ENCODE data around the gene RARS1.

The RARS1 gene

DNA sequence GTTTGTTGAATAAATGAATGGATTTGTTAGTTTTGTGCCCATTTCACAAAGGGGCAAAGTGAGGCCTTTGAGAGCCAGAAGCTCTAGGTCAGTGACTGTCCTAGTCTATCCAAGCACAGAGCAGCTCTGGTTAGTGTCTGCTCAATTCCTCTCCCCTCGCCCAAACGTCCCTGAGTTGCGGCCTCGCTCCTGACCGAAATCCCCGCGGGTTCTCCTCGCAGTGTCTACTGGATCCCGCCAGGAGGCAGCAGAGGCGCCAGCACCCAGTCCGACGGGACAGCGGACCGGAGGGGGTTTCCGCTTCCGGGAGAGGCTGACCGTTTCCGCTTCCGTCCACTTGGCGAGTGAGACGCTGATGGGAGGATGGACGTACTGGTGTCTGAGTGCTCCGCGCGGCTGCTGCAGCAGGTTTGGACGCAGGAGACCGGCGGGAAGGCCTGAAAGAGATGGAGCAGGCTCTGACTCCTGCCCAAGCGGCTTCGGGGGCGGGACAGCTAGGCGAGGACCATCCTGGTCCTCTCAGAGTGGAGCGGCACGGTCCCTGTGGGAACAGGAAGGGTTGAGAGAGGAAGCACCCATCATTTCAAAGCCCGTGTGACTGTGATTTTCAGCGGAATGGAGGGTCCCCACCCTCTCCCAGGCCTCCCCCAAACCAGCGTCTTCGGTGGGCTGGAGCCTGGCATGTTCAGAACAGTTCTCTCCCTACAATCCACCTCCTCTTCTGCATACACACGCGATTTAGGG lies at the start of gene RARS1:
TSS of gene RARS1 (plus strand) at position 336 of the 744 bp plus-strand sequence. CDS start at position 364, 28 bp downstream.
- peaks cover 6% of the 10 kb centered on the region for H3K4me1 ChIP-seq (ENCODE audit: control insufficient read depth, insufficient read depth, low read length)
- H3K36me3 ChIP-seq (ENCODE audit: control insufficient read depth, insufficient read depth, low read length, severe bottlenecking) = peaks cover 34% of the 10 kb centered on the region
- peak within 1 kb of the TSS; percentile 98 for H3K9ac ChIP-seq (ENCODE audit: low read length)
- peak; percentile 98 for DNase-seq (ENCODE audit: low read depth)
- peak within 1 kb of the TSS; percentile 100 for H3K4me3 ChIP-seq (ENCODE audit: low read length)
- no peaks in the 10 kb centered on the region for H3K27me3 ChIP-seq (replicated peaks; ENCODE audit: control insufficient read depth, insufficient read depth, low read length)
- no peaks in the 10 kb centered on the region for H3K9me3 ChIP-seq (ENCODE audit: control insufficient read depth, low read length)

DNA sequence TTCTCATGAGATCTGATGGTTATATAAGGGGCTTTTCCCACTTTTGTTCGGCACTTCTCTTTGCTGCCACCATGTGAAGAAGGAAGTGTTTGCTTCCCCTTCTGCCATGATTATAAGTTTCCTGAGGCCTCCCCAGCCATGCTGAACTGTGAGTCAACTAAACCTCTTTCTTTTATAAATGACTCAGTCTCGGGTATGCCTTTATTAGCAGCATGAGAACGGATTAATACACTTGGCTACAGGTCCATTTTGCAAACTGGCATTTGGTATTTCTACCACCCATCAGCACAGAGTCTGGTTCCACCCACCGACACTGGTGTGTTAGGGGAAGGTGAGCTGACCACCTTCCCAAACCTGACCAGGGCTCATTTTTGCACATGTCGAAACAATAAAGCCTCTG lies 47.9 kb upstream of the RARS1 start:
- no peaks in the 10 kb centered on the region for H3K9me3 ChIP-seq (ENCODE audit: control insufficient read depth, low read length)
- H3K36me3 ChIP-seq (ENCODE audit: control insufficient read depth, insufficient read depth, low read length, severe bottlenecking) = peaks cover 3% of the 10 kb centered on the region
- no peak overlapping the region for H3K9ac ChIP-seq (ENCODE audit: low read length)
- no peak for DNase-seq (ENCODE audit: low read depth)
- no peak overlapping the region for H3K4me3 ChIP-seq (ENCODE audit: low read length)
- H3K4me1 ChIP-seq (ENCODE audit: control insufficient read depth, insufficient read depth, low read length) = peaks cover 7% of the 10 kb centered on the region
- H3K27me3 ChIP-seq (replicated peaks; ENCODE audit: control insufficient read depth, insufficient read depth, low read length) = no peaks in the 10 kb centered on the region

DNA sequence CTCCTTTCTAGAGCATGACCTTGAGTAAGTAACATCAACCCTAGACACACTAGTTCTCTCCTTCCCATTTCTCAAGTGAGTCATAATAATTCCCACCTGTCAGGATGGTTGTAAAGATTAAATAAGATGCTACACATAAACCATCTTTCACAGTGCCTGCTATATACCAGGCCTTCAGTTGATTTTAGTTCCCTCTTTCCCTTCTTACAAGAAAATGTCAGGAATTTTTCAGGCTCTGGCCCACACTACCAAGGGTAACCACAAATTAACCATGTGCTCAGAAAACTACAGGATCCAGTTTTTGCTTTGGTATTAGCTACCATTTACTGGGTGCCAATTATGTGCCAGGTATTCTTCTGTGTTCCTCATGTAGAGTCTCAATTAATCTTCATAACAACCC lies 42.7 kb upstream of the RARS1 start:
- DNase-seq (ENCODE audit: low read depth) = no peak
- H3K36me3 ChIP-seq (ENCODE audit: control insufficient read depth, insufficient read depth, low read length, severe bottlenecking) = peaks cover 5% of the 10 kb centered on the region
- H3K4me1 ChIP-seq (ENCODE audit: control insufficient read depth, insufficient read depth, low read length) = no peaks in the 10 kb centered on the region
- H3K9me3 ChIP-seq (ENCODE audit: control insufficient read depth, low read length) = no peaks in the 10 kb centered on the region
- no peak overlapping the region for H3K4me3 ChIP-seq (ENCODE audit: low read length)
- H3K9ac ChIP-seq (ENCODE audit: low read length) = no peak overlapping the region
- H3K27me3 ChIP-seq (replicated peaks; ENCODE audit: control insufficient read depth, insufficient read depth, low read length) = no peaks in the 10 kb centered on the region

DNA sequence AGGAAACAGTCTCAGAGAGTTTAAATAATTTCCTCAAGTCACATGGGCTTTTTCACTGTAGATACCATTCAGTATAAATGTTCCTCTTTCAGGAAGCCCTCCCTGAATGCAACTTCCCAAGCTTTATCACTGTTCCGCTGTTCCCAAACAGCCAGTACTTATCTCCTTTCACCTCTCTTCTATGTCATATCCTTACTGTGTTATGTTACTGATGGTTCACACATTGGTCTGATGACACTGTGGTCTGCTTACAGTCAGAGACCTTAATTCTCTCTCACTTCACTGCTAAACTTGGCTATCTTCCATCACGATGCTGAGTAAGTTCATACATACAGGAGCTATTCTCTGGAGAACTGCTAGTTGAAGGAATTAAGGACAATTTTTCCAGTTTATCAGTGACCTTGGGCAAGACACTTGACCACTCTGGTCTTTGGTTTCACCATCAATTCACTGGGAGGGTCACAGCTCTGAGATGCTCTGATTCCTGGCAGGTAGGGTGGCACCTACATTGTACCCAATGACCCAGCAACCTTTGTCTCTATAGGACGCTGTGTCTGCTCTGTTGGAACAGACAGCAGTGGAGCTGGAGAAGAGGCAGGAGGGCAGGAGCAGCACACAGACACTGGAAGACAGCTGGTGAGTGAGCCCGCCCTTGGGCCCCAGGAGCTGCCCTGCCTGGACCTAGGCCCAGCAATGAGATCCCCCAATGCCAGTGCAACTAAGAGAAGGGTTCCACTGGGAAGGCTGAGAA lies 42.1 kb upstream of the RARS1 start:
- H3K9me3 ChIP-seq (ENCODE audit: control insufficient read depth, low read length) = no peaks in the 10 kb centered on the region
- no peak overlapping the region for H3K9ac ChIP-seq (ENCODE audit: low read length)
- peaks cover 5% of the 10 kb centered on the region for H3K36me3 ChIP-seq (ENCODE audit: control insufficient read depth, insufficient read depth, low read length, severe bottlenecking)
- H3K4me1 ChIP-seq (ENCODE audit: control insufficient read depth, insufficient read depth, low read length) = no peaks in the 10 kb centered on the region
- H3K27me3 ChIP-seq (replicated peaks; ENCODE audit: control insufficient read depth, insufficient read depth, low read length) = no peaks in the 10 kb centered on the region
- H3K4me3 ChIP-seq (ENCODE audit: low read length) = no peak overlapping the region
- no peak for DNase-seq (ENCODE audit: low read depth)

DNA sequence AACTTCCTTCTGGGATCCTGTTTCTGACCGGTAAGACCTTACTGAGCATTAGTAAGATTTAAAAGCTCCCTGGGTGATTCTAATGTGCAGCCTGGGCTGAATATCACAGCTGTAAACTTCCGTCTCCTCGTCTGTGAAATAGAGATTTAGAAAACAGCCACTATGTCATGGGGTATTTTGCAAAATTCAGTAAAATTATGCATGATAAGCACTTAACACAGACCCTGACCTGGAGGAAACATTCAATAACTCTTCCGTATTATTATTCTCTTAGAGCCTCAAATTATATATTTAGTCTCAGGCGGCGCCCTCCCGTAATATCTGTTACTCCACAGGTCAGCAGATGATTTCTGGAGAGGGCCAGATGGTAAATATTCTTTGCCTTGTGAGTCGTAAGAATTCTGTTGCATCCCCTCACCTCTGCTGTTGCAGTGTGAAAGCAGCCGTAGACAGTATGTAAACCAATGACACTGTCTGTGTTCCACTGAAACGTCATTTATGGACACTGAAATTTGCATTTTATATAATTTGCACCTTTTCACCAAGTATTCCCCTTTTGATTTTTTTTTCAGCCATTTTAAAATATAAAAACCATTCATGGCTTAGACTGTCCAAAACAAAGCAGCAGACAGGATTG lies 39.2 kb upstream of the RARS1 start:
- H3K27me3 ChIP-seq (replicated peaks; ENCODE audit: control insufficient read depth, insufficient read depth, low read length) = no peaks in the 10 kb centered on the region
- H3K9ac ChIP-seq (ENCODE audit: low read length) = no peak overlapping the region
- H3K4me3 ChIP-seq (ENCODE audit: low read length) = no peak overlapping the region

DNA sequence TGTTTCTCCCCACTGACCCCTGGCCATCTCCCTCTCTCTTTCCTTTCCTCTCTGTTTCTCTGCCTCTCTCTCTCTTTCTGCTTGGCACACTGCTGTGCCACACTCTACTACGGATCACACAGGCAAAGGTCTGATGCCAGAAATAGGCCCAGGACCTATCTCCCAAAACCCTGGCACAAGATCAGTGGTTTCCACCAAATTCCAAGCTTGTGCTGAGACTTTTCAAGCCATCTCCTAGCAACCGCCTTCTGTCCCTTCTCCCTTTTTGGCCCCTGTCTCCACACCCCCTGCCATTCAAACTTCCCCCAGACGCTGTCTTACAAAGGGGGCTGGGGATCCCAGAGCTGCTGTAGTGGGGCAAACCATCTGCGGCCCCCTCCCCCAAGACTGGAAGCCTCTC lies 38.5 kb upstream of the RARS1 start:
- Histone ChIP-seq H3K9me3 (ENCODE audit: control insufficient read depth, low read length) (no peaks in the 10 kb centered on the region), H3K9ac (ENCODE audit: low read length) (no peak overlapping the region), H3K4me3 (ENCODE audit: low read length) (no peak overlapping the region), H3K4me1 (ENCODE audit: control insufficient read depth, insufficient read depth, low read length) (peaks cover 12% of the 10 kb centered on the region), H3K36me3 (ENCODE audit: control insufficient read depth, insufficient read depth, low read length, severe bottlenecking) (peaks cover 5% of the 10 kb centered on the region), H3K27me3 (replicated peaks; ENCODE audit: control insufficient read depth, insufficient read depth, low read length) (no peaks in the 10 kb centered on the region)
- DNase-seq (ENCODE audit: low read depth) = no peak

More for the DNA sequence above, 39.2 kb upstream of the RARS1 start:
- Histone ChIP-seq H3K9me3 (ENCODE audit: control insufficient read depth, low read length) (no peaks in the 10 kb centered on the region), H3K4me1 (ENCODE audit: control insufficient read depth, insufficient read depth, low read length) (peaks cover 12% of the 10 kb centered on the region), H3K36me3 (ENCODE audit: control insufficient read depth, insufficient read depth, low read length, severe bottlenecking) (peaks cover 5% of the 10 kb centered on the region)
- DNase-seq (ENCODE audit: low read depth) = no peak

DNA sequence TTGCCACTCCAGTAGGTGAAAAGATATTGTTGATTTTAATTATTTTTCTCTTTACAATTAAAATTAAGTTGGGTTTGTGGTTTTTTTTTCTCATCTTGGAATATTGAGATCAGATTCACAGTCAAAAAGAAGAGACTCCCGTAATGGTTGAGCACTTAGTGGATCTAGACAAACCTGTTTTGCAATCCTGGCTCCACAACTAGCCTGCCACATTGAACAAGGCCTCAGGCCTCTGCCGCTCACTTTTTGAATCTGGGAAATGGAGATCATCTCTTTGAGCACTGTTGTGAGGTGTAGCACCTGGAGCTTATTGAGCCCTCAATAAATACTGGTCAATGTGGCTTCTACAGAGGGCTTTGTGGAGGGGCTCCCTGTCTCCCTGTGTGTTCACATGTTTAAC lies 37.1 kb upstream of the RARS1 start:
- Histone ChIP-seq H3K9me3 (ENCODE audit: control insufficient read depth, low read length) (no peaks in the 10 kb centered on the region), H3K36me3 (ENCODE audit: control insufficient read depth, insufficient read depth, low read length, severe bottlenecking) (no peaks in the 10 kb centered on the region), H3K4me3 (ENCODE audit: low read length) (no peak overlapping the region), H3K9ac (ENCODE audit: low read length) (no peak overlapping the region), H3K27me3 (replicated peaks; ENCODE audit: control insufficient read depth, insufficient read depth, low read length) (no peaks in the 10 kb centered on the region), H3K4me1 (ENCODE audit: control insufficient read depth, insufficient read depth, low read length) (peaks cover 12% of the 10 kb centered on the region)
- DNase-seq (ENCODE audit: low read depth) = no peak

DNA sequence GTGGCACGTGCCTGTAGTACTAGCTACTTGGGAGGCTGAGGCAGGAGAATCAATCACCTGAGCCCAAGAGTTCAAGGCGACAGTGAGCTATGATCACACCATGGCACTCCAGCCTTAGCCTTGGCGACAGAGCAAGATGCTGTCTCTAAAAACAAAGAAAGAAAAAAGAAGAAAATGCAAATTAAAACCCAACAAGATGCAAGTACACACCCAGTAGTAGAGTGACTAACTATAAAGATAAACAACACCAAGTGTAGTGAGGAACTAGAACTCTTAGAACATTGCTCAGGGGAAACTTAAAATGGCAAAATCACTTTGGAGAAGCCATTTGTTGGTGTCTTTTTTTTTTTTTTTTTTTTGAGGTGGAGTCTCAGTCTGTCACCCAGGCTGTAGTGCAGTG lies 34.7 kb upstream of the RARS1 start:
- Histone ChIP-seq H3K4me1 (ENCODE audit: control insufficient read depth, insufficient read depth, low read length) (peaks cover 12% of the 10 kb centered on the region), H3K9me3 (ENCODE audit: control insufficient read depth, low read length) (no peaks in the 10 kb centered on the region), H3K4me3 (ENCODE audit: low read length) (no peak overlapping the region), H3K36me3 (ENCODE audit: control insufficient read depth, insufficient read depth, low read length, severe bottlenecking) (no peaks in the 10 kb centered on the region), H3K27me3 (replicated peaks; ENCODE audit: control insufficient read depth, insufficient read depth, low read length) (no peaks in the 10 kb centered on the region), H3K9ac (ENCODE audit: low read length) (no peak overlapping the region)
- DNase-seq (ENCODE audit: low read depth) = no peak

DNA sequence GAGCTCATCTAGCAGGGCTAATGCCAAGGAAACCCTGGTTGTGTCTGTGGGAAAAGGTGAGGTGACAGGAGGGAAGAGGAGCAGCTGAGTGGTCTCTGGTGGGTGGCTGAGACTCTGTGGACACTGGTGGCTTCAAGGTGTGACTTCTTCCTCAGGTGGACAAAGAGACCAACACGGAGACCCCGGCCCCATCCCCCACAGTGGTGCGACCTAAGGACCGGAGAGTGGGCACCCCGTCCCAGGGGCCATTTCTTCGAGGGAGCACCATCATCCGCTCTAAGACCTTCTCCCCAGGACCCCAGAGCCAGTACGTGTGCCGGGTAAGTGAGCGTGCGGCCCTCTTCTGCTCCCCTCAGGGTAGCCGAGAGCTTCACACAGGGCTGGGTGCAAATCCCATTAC lies 31.1 kb upstream of the RARS1 start:
- no peak overlapping the region for H3K9ac ChIP-seq (ENCODE audit: low read length)
- H3K4me1 ChIP-seq (ENCODE audit: control insufficient read depth, insufficient read depth, low read length) = peaks cover 1% of the 10 kb centered on the region
- no peak overlapping the region for H3K4me3 ChIP-seq (ENCODE audit: low read length)
- peaks cover 6% of the 10 kb centered on the region for H3K9me3 ChIP-seq (ENCODE audit: control insufficient read depth, low read length)
- no peaks in the 10 kb centered on the region for H3K27me3 ChIP-seq (replicated peaks; ENCODE audit: control insufficient read depth, insufficient read depth, low read length)
- DNase-seq (ENCODE audit: low read depth) = no peak
- H3K36me3 ChIP-seq (ENCODE audit: control insufficient read depth, insufficient read depth, low read length, severe bottlenecking) = peaks cover 13% of the 10 kb centered on the region

DNA sequence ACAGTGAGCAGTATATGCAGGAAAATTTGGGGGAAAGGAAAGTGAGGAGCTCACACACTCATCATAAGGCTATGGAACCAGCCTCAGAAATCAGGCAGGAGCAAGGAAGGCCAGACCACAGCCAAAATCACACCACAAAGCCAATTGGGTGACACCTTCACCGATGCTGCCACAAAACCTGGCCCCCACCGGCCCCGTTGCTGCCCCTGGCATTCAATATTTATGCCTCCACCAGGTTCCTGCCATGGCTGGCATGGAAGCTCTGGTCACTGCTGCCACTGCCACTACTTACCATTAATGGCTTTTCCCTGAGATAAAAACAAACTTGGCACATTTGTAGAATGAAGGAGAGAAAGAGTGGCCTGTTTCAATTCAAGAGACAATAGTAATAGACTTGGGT lies 28.7 kb upstream of the RARS1 start:
- peaks cover 6% of the 10 kb centered on the region for H3K9me3 ChIP-seq (ENCODE audit: control insufficient read depth, low read length)
- DNase-seq (ENCODE audit: low read depth) = no peak

DNA sequence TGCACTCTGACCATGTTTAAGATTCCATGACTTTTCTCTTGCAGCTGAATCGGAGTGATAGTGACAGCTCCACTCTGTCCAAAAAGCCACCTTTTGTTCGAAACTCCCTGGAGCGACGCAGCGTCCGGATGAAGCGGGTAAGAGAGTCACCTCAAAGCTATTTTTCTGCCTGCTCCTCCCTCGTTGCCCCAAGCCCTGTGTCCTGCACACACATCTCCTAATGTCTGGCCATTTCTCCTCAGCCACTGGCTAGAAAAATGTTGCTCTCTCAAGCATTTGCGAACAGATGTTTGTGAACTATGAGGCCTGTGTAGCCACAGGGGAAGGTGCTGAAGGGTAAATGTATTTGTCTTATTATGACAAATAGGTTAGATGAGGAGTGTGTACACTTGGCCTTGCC lies 25.7 kb upstream of the RARS1 start:
- no peak for DNase-seq (ENCODE audit: low read depth)
- Histone ChIP-seq H3K4me3 (ENCODE audit: low read length) (no peak overlapping the region), H3K36me3 (ENCODE audit: control insufficient read depth, insufficient read depth, low read length, severe bottlenecking) (peaks cover 13% of the 10 kb centered on the region), H3K27me3 (replicated peaks; ENCODE audit: control insufficient read depth, insufficient read depth, low read length) (no peaks in the 10 kb centered on the region), H3K9me3 (ENCODE audit: control insufficient read depth, low read length) (peaks cover 6% of the 10 kb centered on the region), H3K4me1 (ENCODE audit: control insufficient read depth, insufficient read depth, low read length) (no peaks in the 10 kb centered on the region), H3K9ac (ENCODE audit: low read length) (no peak overlapping the region)

More for the DNA sequence above, 28.7 kb upstream of the RARS1 start:
- no peaks in the 10 kb centered on the region for H3K4me1 ChIP-seq (ENCODE audit: control insufficient read depth, insufficient read depth, low read length)
- H3K9ac ChIP-seq (ENCODE audit: low read length) = no peak overlapping the region
- no peaks in the 10 kb centered on the region for H3K27me3 ChIP-seq (replicated peaks; ENCODE audit: control insufficient read depth, insufficient read depth, low read length)
- H3K4me3 ChIP-seq (ENCODE audit: low read length) = no peak overlapping the region
- peaks cover 13% of the 10 kb centered on the region for H3K36me3 ChIP-seq (ENCODE audit: control insufficient read depth, insufficient read depth, low read length, severe bottlenecking)

Data from adipocyte (in vitro differentiated cells).